Coronary artery (tissue), 2 donors: ENCODE results near the gene SH3GL1.
"Not testable (repeated sequence)": the region's sequence is repeated elsewhere in the genome, so short reads cannot be mapped to it uniquely, and the experiment has no call there.

Experiments used
- DNase-seq: peaks from one replicate; pipeline ENCODE4 v3.0.0-alpha.2; 2017; ENCODE audit warnings: low spot score
- H3K27ac ChIP-seq, 2 donors: fragments of 200-600 bp; sonication (generic); one replicate each; pipeline ENCODE4 v1.5.1; 2016 to 2019
- H3K4me3 ChIP-seq: fragments of 200-600 bp; sonication (generic); 2 replicates; pipeline ENCODE4 v1.5.1; 2016; ENCODE audit warnings: mild to moderate bottlenecking, moderate library complexity
- TF ChIP-seq, protein P1 (sequence below): fragments of 200-600 bp; sonication (generic); IDR thresholded peaks from one replicate; pipeline ENCODE4 v1.5.1; 2019; ENCODE audit warnings: antibody characterized with exemption

SH3GL1 gene

DNA sequence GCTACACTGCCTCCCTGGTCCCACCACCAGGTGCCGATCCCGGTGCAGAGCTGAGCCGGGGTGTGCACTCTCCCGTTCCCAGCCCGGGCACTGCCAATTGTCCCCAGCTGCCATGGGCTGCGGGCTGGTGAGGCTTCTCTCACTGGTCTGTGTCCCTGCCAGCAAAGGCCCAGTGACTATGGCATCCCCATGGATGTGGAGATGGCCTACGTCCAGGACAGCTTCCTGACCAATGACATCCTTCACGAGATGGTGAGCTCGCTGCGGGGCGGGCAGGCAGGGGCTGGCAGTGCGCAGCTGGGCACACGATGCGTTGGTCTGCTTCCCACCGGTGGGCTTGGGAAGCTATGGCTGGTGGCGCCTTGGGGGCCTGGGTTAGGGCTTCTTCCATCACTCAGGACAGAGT lies 42.4 kb downstream of the SH3GL1 start:
- TF ChIP-seq, protein P1, sequence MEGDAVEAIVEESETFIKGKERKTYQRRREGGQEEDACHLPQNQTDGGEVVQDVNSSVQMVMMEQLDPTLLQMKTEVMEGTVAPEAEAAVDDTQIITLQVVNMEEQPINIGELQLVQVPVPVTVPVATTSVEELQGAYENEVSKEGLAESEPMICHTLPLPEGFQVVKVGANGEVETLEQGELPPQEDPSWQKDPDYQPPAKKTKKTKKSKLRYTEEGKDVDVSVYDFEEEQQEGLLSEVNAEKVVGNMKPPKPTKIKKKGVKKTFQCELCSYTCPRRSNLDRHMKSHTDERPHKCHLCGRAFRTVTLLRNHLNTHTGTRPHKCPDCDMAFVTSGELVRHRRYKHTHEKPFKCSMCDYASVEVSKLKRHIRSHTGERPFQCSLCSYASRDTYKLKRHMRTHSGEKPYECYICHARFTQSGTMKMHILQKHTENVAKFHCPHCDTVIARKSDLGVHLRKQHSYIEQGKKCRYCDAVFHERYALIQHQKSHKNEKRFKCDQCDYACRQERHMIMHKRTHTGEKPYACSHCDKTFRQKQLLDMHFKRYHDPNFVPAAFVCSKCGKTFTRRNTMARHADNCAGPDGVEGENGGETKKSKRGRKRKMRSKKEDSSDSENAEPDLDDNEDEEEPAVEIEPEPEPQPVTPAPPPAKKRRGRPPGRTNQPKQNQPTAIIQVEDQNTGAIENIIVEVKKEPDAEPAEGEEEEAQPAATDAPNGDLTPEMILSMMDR = no peak
- Histone ChIP-seq H3K27ac (no peak overlapping the region), H3K4me3 (no peak overlapping the region)
- DNase-seq = no peak

GRCh38 chr19:4357095-4357797 lies 43.1 kb downstream of the SH3GL1 start:
- TF ChIP-seq, protein P1 = no peak
- no peak overlapping the region for H3K4me3 ChIP-seq
- no peak overlapping the region for H3K27ac ChIP-seq
- DNase-seq = no peak

DNA sequence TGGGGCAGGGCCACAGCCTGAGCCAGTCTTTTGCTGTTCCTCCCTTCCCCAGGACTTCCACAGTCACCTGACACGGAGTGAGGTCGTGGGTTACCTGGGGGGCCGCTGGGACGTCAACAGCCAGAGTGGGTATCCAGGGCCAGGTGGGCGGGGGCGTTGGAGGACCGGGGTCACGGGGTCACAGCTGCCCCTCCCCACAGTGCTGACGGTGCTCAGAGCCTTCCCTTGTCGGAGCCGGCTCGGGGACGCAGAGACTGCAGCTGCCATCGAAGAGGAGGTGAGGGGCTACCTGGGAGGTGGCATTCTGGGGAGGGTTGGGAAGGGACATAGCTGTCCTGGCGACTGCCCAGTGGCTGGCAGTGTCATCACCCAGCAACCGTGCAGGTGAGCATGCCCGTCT lies 45.5 kb downstream of the SH3GL1 start:
- H3K27ac ChIP-seq = no peak overlapping the region
- no peak overlapping the region for H3K4me3 ChIP-seq
- no peak for DNase-seq
- TF ChIP-seq, protein P1 = no peak

DNA sequence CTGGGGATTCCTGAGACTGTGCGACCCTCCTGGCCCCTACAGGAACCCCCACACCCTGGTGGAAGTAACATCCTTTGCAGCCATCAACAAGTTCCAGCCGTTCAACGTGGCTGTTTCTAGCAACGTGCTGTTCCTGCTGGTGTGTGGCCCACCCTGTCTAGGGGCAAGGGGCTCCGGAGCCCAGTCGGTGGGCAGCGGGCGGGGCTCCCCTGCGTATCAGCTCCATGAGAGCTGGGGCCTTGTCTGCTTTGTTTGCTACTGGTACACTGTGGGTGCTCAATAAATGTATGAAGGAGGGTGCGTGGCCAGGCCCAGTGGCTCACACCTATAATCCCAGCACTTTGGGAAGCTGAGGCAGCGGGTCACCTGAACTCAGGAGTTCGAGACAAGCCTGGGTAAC lies 46.1 kb downstream of the SH3GL1 start:
- DNase-seq = no peak
- Histone ChIP-seq H3K27ac (no peak overlapping the region), H3K4me3 (no peak overlapping the region)
- TF ChIP-seq, protein P1 = no peak

- DNase-seq = no peak
- H3K4me3 ChIP-seq = no peak overlapping the region
- TF ChIP-seq, protein P1 = peak; percentile 32
- no peak overlapping the region for H3K27ac ChIP-seq
These were observed 47.6 kb downstream of the SH3GL1 start for GRCh38 chr19:4352701-4353121.

GRCh38 chr19:4350726-4351125 lies 49.6 kb downstream of the SH3GL1 start:
- Histone ChIP-seq H3K4me3 (no peak overlapping the region), H3K27ac (no peak overlapping the region)
- DNase-seq = no peak
- TF ChIP-seq, protein P1 = no peak

DNA sequence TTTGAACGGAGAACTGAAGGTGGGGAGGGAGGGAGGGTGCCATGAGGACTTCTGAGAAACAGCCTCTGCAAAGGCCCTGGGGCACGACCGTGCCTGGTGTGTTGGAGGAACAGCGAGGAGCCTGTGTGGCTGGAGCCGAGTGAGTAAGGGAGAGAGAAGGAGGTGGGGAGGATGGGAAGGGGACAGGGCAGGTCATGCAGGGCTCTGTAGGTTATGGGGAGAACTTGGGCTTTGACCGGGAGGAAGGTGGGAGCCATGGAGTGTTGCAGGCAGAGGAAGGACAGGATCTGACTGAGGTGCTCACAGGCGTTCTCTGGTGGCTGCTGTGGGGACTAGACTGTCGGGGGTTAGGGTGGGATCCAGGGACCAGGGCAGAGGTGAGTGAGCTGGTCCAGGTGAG lies 50.2 kb downstream of the SH3GL1 start:
- TF ChIP-seq, protein P1 = no peak
- DNase-seq = no peak
- Histone ChIP-seq H3K27ac (no peak overlapping the region), H3K4me3 (no peak overlapping the region)

DNA sequence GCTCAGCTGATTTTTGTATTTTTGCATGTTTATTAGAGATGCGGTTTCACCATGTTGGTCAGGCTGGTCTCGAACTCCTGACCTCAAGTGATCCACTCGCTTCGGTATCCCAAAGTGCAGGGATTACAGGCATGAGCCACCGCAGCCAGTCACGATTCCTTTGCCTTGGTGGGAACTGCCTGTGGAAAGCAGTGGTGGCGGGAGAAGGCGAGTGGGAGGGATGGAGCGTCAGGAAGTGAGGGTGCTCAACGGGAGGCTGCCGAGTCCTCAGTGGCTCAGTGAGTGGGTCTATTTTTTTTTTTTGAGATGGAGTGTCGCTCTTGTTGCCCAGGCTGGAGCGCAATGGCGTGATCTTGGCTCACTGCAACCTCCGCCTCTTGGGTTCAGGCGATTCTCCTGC lies 51.1 kb downstream of the SH3GL1 start:
- H3K27ac ChIP-seq, DNase-seq: not testable (repeated sequence)

More for the DNA sequence above, 51.1 kb downstream of the SH3GL1 start:
- not testable (repeated sequence) for H3K4me3 ChIP-seq
